Mesothelial cell of epicardium (in vitro differentiated cells): ENCODE measurements around the gene ADD3. TPM values are rescaled to one million over a fixed set of nuclear protein-coding genes. Genes with fewer than 3 reads are reported as not detected.
A peak's percentile ranks its signal among the peaks of the same experiment; 100 is the strongest.

ENCODE experiments used
- DNase-seq, 2 experiments: peaks; one replicate each; pipeline ENCODE4 v3.0.0; 2021; ENCODE audit warnings: low spot score in 2 of 2; ENCODE audit not compliant: unreplicated experiment in 2 of 2
- H3K27ac Mint-ChIP-seq: 2 replicates; pipeline ENCODE4 v1.8.0; 2021; ENCODE audit warnings: mixed read lengths
- H3K27me3 Mint-ChIP-seq: 2 replicates; pipeline ENCODE4 v1.8.0; 2021; ENCODE audit warnings: low read depth, mixed read lengths
- H3K36me3 Mint-ChIP-seq: 2 replicates; pipeline ENCODE4 v1.8.0; 2021; ENCODE audit warnings: mixed read lengths
- H3K4me1 Mint-ChIP-seq: 2 replicates; pipeline ENCODE4 v1.8.0; 2021; ENCODE audit warnings: mixed read lengths
- H3K4me3 Mint-ChIP-seq: 2 replicates; pipeline ENCODE4 v1.8.0; 2021; ENCODE audit warnings: mild to moderate bottlenecking, moderate library complexity, mixed read lengths
- H3K9me3 Mint-ChIP-seq: 2 replicates; pipeline ENCODE4 v1.8.0; 2021; ENCODE audit warnings: mixed read lengths
- CTCF ChIP-seq: fragments of 200-600 bp; sonication (generic); IDR thresholded peaks from one replicate; pipeline ENCODE4 v1.5.0; 2021; ENCODE audit warnings: antibody characterized with exemption; ENCODE audit not compliant: unreplicated experiment
- total RNA-seq: library from RNA; stranded (reverse); gene quantifications from 3 replicates; pipeline ENCODE4 v1.2.1, GENCODE V29; 2021

Gene ADD3
- total RNA-seq, 1 donor from 2014 or later: 104 TPM

DNA sequence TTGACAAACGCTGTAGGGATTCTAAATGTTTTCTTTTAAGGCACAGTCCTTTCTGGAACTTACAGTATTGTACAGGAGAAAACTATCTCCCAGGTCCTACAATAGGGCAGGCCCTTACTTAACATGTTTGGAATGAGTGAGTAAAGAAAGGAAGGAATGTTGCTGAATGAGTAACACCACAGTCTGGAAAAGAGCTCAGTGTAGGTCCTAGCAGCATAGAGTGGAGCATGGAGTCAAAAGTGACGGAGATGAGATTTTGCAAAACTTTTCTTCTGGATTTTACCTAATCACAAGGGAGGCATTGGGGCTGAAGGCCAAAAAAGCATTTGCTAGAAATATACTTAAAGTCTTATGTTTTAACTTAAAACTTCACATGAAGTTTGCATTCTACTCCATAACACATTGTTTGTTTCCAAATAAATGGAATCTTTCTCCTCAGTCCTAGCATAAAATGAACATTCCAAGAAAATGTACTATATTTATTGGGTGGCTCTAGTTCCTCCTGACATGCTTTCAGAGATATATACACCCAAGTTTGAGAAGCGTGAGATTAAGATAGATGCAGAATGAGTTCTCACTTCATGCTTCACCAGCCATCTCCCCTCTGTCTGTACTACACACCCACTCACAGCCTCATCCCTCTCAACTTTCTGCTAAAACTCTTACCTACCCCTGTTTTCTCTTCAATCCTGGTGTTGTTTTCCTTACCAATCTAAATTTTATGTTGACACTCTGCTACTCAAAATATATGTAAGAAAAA, 20.2 kb upstream of the ADD3 start:
- H3K4me1 Mint-ChIP-seq: peaks cover 10% of the 10 kb centered on the region
- DNase-seq: no peak
- no peak for TF ChIP-seq CTCF
- H3K27ac Mint-ChIP-seq: peak overlapping the region; percentile 11
- H3K27me3 Mint-ChIP-seq: no peaks in the 10 kb centered on the region
- peaks cover 12% of the 10 kb centered on the region for H3K9me3 Mint-ChIP-seq
- no peaks in the 10 kb centered on the region for H3K36me3 Mint-ChIP-seq
- H3K4me3 Mint-ChIP-seq: no peak overlapping the region

- Mint-ChIP-seq H3K4me3 (no peak overlapping the region), H3K27ac (no peak overlapping the region), H3K27me3 (no peaks in the 10 kb centered on the region), H3K9me3 (peaks cover 12% of the 10 kb centered on the region), H3K36me3 (no peaks in the 10 kb centered on the region), H3K4me1 (peaks cover 9% of the 10 kb centered on the region)
- DNase-seq: no peak
- no peak for TF ChIP-seq CTCF
Observed at GRCh38 chr10:109988212-109988596, 19.6 kb upstream of the ADD3 start.

DNA sequence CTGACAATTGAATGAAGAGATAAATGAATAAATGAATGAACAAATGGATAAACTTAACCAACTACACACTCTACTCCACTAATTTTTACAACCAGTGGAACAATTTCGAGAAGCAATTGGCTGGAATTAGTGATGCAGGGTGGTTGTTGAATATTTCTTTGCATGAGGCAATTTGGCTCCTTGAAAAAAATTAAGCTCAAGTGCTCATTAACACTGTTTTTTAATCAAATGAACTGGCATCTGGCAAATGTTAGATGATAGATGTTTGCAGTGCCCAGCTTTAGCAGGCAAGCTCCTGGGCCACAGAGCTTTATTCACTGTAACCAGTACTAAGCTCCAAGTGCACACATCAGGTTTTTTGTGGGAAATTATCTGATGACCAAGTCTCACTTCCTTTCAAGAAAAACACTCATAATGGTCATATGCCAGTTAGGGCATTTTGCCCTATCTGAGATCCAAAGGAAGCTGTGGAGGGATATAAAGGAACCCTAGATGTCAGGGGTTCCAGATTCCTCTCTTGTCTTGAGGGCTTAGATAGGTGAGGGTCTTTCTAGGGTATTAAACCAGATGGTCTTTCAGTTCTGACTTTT, 16.4 kb upstream of the ADD3 start:
- Mint-ChIP-seq H3K4me3 (no peak overlapping the region), H3K27ac (no peak overlapping the region), H3K27me3 (no peaks in the 10 kb centered on the region), H3K9me3 (peaks cover 1% of the 10 kb centered on the region), H3K36me3 (no peaks in the 10 kb centered on the region), H3K4me1 (peaks cover 26% of the 10 kb centered on the region)
- no peak for DNase-seq
- no peak for TF ChIP-seq CTCF

GRCh38 chr10:109992485-109992884, 15.3 kb upstream of the ADD3 start:
- DNase-seq: no peak
- H3K4me3 Mint-ChIP-seq: no peak overlapping the region
- TF ChIP-seq CTCF: no peak
- no peaks in the 10 kb centered on the region for H3K9me3 Mint-ChIP-seq
- peaks cover 37% of the 10 kb centered on the region for H3K4me1 Mint-ChIP-seq
- H3K27ac Mint-ChIP-seq: peak overlapping the region; percentile 89
- no peaks in the 10 kb centered on the region for H3K27me3 Mint-ChIP-seq
- no peaks in the 10 kb centered on the region for H3K36me3 Mint-ChIP-seq

DNA sequence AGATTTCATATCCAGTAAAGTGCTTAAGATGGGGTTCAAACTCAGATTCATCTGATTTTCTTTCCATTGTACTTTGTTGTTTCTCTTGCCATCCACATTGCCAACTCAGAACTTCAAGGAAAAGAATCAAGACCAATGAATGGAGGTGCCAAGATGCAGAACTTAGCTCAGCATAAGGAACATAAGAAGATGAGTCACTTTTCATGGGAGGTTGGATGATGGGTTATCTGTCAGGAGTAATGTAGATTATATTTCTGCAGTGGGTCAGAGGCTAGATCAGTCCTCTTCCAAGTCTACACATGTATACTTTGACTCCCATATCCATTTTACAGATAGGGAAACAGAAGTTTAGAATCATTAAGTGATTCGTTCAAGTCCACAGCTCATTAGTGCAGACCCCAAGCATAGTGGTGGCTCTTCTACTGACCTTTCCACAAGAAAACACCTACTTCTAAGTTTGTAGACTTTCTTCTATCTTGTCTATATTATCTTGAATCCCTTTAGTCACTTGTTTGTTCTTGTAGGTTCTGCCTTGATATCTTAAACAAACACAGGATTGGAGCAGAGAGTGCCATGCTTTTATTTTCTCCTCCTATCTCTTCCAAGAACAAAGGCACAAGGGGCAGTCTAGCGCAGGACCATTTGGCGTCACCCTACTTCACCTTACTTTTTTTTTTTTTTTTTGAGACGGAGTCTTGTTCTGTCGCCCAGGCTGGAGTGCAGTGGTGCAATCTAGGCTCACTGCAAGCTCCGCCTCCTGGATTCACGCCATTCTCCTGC, 14.0 kb upstream of the ADD3 start:
- H3K27me3 Mint-ChIP-seq: peaks cover 3% of the 10 kb centered on the region
- no peak overlapping the region for H3K4me3 Mint-ChIP-seq
- H3K9me3 Mint-ChIP-seq: no peaks in the 10 kb centered on the region
- DNase-seq: no peak
- peaks cover 42% of the 10 kb centered on the region for H3K4me1 Mint-ChIP-seq
- no peaks in the 10 kb centered on the region for H3K36me3 Mint-ChIP-seq
- no peak for TF ChIP-seq CTCF
- H3K27ac Mint-ChIP-seq: peak overlapping the region; percentile 2
